ENCODE data around the gene RGMA.

RGMA gene

DNA sequence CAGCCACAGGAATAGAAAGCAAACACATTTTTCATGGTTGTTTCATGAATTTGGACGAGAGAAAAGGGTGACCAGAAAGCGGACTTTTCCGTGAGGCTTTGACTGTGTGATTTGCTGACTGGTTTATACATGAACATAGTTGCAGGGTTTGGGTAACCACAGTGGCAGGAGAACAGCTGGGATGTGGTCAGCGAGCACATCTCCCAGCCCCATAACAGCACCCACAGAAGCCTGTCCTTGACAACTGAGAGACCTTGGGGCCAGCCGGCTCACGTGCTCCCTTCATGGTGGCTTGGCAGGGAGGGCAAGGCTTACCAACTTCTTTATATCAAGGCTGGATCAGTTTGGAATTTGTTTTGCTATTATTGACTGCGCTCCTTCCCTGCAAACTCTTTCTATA, 13.2 kb upstream of the RGMA start:
- in situ Hi-C loops (cut with HindIII; ENCODE audit: low sequenced_read_pairs): no loop called here

DNA sequence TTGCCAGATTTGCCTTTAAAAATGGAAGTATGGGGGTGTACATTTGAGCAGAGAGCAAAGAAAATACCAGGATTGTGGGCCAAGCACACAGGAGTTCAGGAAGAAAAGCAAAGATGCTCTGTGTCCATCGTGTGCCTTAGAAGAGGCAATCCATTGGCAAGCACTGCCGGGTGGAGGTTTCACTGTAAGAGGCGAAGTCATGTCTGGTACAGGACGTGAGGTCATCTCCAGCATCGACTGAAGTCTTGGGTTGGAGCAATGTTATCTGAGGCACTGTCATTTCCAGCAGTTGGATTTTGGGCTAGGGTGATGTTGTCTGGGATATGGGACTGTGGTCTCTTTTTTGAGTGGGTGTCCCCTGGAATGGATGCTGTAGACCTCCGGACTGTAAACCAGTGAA, 4.8 kb upstream of the RGMA start:
- in situ Hi-C loops (cut with HindIII; ENCODE audit: low sequenced_read_pairs): no loop called here

DNA sequence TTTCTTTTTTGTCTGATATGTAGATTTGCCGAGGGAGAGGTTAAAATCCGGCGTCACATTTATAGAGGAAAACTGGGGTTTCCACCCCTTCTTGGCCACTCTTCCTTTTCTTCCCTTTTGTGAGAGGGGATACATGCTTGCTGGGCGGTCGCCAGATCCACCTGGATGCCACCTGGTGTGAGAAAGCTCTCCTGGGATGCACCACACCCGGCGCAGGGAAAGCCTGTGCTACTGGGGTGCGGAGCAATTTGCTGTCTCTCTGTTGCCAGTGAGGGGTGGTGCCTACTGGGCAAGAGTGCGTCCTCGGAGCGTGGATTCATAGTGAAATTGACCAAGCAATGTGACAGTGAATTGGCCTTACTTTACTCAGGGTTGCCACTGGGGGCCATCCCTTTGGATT, 2.5 kb upstream of the RGMA start:
- in situ Hi-C loops (cut with HindIII; ENCODE audit: low sequenced_read_pairs): no loop called here

DNA sequence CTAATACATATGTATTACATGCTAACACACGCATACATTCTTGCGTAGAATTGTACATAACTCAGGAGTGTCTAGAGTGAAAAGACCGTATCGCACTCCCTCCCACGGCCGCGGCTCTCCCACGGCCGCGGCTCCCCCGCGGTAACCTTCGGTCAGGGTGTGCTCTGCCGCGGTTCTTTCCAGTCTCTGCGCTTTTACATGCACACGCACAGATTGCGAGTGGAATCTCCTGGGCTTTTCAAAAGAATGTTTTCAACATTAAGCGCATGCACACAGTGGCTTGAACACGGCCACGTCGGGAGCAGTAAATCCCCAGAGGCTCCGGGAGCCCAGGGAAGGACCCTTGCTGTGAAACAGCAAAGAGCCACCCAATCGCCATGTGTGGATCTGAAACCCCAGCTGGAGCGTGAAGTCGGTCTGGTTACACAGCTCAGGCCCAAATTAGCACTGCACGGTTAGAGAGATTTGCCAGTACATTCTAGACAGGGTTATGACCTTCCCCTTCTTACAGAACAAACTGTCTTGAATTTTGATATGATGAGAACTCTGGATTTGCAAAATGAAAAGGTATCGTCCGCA, 805 bp upstream of the RGMA start:
- in situ Hi-C loops (cut with HindIII; ENCODE audit: low sequenced_read_pairs): no loop called here

DNA sequence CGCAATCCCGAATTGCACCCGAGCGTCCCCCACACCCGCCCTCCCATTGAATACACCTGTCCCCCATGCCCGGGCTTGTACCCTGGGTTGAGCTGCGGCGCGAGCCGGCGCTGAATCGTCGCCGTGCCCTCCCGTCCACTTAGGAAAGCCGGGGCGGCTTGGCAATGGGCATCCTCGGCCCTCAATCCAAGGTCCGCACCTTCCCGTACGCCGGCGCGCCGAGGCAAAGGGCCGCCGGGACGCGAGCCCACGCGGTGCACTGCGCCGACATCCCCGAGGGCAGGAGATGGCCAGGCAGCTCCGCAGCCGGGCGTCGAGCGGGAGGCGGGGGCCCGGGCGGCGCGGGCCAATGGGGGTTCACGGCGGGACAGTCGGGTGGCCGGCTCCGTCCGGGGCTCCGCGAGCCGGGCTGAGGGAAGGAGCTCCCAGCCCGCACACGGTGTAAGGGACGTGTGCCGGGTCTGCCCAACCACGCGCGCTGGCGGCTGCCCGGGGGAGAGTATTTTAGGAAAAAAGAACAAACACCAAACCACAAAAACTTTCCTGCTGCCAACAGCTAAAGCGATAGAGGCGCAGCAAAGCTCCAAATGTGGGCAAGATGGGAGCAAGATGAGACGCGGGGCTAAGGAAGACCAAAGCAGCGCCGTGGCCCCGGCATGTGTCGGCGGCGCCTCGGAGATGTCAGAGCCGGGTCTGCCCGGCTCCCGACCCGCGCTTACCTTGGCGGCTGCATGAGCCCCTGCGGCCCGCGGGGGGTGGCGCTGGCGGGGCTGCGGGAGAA, 621 bp downstream of the RGMA start:
- in situ Hi-C loops (cut with HindIII; ENCODE audit: low sequenced_read_pairs): no loop called here

DNA sequence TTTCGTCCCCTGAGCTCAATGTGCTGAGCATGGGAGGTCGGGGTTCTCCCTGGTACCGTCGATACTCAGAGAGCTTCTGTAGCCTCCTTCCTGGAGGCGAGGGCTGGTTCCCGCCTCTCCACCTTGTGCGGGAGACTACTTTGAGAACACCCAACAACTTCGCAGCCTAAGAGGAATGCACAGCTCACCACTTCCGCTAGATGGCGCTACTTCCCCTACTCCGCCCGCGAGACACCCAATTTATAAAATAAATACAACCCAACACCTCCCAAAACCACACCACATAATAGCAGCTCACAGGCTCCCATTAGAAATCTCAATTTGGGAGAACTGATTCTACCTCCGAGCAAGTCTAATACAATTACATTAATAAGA, 1.2 kb downstream of the RGMA start:
- in situ Hi-C loops (cut with HindIII; ENCODE audit: low sequenced_read_pairs): no loop called here

DNA sequence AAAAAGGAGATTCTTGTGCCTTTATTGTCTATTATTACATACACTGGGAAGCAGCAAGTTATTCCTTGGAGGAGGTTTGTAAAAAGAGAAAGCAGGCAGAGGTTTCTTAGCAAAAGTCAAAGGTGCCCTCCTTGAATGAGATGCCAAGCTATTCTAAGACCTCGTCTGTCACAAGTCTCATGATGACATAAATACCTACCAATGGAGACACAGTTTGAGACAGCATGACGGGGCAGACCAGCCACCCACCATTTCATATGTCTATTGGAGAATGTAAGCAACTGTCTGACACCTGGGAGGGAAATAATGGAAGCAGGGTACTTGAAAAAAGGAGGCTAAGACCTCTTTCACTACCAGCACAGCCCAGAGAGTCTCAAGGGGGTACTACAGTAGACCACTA, 2.2 kb downstream of the RGMA start:
- in situ Hi-C loops (cut with HindIII; ENCODE audit: low sequenced_read_pairs): no loop called here

DNA sequence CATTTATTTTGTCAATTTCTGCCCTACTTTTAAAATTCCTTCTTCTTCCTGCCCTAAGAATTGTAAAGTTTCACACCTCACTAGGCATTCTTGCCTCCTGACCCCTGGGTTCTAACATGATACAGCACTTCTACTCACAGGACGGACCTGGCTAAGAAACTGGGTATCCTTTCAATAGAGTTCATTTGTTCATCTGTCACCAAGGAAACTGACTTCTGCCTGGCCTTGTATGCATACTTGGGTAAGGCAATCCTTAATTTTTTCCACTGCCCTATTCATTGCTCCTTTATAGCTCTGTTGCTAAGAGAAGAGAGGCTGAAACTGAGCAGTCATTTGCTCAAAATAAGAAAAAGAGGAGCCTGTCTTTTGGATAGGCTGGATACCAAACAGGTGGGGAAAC, 3.3 kb downstream of the RGMA start:
- in situ Hi-C loops (cut with HindIII; ENCODE audit: low sequenced_read_pairs): no loop called here

DNA sequence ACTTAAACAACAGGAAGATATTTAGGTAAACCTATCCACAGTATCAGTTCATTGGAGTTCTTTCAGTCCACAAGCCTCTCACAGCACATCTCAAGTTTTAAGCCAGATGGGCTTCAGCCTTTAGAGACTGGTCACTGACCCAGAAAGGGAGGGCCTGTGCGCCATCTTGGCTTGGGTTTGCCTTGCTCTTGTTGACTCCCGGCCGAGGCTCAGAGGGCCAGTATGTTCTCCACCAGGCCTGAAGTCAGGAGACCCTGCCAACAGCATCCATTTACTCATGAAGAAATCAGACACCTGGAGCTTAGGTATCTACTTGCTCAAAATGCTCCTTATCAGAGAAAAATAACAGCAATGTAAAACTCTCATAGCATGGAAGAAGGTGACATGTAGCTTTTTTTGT, 6.2 kb downstream of the RGMA start:
- in situ Hi-C loops (cut with HindIII; ENCODE audit: low sequenced_read_pairs): loop anchor here (5.0 kb wide), 1 partner anchor 79 kb away; no protein-coding TSS in a partner anchor

DNA sequence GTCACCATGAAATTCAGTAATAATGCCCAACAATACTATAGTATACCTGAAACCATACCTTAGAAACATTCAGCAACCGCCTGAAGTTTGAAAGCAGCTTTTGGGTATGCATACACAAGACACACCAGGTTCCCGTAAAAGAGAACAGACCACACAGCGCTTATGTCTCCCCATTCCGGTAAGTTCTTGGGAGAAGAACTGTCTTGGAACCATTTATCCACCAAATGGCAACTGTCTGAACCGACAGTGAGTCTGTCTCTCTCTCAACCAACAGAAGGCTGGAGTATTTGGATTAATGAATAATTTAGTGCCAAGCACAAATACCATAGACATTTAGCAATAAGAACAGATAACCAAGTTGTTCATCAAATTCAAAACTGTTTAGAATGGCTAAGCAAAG, 7.6 kb downstream of the RGMA start:
- in situ Hi-C loops (cut with HindIII; ENCODE audit: low sequenced_read_pairs): loop anchor here (5.0 kb wide), 1 partner anchor 81 kb away; no protein-coding TSS in a partner anchor

DNA sequence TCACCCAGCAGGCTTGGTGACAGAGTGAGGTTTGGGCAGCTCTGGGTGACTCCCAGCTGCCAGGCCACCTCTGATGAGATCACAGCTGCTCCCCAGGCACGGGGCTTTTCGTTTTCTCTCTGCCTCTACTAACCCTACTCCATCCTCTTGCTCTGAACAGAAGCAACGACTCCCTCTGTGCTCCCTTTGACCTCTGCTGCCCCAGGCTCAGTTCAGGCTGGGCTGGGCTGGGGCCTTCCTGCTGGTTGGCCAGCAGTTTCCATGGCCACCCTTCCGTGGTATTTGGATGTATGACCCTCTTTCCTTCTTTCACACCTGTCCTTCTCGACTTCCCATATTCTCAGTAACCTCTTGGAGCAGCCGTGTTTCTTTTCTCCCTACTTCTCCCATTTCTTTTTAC, 8.6 kb downstream of the RGMA start:
- in situ Hi-C loops (cut with HindIII; ENCODE audit: low sequenced_read_pairs): loop anchor here (5.0 kb wide), 1 partner anchor 82 kb away; no protein-coding TSS in a partner anchor

DNA sequence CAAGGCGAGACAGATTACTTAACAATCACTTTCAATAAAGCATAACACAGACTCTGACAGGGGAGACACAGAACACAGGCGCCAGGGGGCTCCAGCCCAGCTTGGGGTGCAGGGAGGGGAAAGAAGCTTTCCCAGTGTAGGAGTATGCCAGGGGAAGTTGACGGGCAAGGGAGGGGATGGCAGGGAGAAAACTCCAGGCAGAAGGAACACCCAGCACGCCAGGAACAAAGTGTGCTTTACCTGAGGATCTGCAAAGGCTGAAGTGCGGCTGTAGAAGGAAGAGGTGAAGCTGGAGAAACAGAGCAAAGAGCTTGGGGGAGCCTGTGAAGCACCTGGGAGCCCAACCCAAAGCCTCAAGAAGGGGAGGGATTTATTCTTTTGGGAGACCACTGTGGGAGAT, 12.1 kb downstream of the RGMA start:
- in situ Hi-C loops (cut with HindIII; ENCODE audit: low sequenced_read_pairs): no loop called here

DNA sequence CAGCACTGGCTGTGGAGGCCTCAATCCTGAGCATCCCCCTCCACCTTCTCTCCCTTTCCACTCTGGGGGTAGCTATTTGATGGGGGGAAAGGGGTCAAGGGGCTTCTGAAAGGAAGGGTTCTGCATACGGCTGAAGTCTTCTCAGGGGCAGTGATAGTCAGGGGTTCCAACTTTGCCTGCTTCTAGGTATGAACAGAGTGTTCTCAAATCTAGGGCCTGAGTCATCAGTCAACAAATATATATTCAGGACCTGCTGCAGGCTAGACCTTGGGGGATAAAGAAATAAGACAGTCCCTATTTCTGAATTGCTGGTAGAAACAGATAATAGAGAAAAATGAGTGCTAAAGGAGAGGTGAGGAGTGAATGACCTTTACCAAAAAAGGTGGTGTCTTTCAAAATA, 12.8 kb downstream of the RGMA start:
- in situ Hi-C loops (cut with HindIII; ENCODE audit: low sequenced_read_pairs): no loop called here

DNA sequence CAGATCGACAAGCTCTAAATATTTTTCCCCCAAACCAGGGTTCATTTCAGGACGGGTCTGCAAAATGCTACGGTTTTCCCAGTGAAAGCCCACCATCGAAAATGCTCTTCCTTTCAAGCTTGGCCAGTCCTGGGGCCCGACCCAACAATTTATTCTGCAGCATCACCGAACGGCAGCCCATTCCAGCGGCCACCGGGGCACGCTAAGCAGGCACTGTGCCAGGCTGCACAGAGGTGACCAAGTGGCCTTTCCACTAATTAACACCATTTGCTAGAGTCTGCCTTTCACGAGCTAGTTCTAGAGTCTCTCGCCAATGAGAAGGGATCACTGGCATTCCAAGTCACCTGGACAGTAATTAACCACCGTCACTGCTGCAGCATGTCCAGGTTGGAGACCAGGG, 14.4 kb downstream of the RGMA start:
- in situ Hi-C loops (cut with HindIII; ENCODE audit: low sequenced_read_pairs): no loop called here

DNA sequence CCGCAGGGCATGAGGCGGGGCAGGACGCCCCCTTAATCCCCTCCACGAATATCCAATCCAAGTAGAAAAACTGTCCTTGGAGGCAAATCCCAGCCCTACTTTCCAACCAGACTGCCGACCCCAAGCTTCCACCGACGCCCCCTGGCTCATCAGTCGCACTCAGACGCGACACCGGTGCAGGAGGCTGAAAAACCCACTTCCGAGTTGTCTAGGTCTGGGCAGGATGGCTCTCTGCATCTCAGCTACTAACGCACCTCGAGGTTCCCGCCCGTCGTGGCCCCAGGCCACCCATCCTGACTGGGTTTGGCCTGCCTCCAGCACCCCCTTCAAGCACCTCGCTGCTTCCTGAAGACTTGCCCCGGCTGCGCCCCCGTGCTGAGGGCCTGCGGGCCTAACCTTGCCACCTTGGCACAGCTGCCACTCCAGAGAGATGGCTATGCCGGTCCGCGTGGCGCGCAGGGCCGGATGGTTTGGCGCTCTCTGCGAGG, 15.5 kb downstream of the RGMA start:
- in situ Hi-C loops (cut with HindIII; ENCODE audit: low sequenced_read_pairs): no loop called here

DNA sequence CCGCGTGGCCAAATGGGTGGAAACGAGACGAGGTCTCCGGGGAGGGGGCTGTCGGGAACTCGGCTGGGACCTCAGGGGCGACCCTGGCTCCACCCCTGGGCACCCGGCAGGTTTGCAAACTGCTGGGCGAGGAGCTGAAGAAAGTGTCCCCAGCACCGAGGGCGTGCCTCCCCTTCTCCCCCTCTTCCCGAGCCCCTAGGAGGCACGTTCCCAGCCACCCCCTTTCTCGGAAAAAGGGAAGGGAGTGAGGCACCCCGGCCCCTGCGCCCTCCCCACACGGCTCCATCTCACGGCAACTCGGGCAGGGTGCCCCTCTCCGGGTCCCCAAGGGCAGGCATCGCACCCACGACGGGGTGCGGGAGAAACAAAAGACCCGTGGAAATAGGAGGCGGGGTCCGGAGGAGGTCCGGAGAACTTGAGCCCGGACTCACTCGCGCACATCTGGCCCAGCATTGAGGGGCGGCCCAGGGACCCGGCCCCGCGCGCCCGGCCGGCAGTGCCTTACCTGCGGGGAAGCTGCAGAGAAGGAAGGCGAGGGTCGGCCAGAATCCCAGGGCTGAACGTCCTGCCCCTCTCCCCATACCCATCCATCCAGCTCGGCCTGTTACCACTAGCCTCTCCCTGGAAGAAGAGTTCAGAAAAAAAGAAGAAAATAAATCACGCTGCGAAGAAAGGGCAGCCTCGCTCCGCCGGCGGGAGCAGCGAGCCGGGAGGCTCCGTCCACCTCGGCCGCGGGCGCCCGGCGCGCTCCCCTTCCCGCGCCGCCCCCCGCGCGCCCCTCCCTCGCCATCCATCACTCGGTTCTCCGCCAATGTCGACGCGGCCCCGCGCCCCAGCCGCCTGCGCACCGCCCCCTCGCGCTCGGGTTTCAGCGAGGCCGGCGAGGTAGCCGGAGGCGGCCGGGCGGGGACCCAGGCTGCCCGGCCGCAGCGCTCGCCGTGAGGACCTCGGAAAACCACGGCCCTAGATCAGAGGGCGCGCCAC, 16.3 kb downstream of the RGMA start:
- in situ Hi-C loops (cut with HindIII; ENCODE audit: low sequenced_read_pairs): no loop called here

DNA sequence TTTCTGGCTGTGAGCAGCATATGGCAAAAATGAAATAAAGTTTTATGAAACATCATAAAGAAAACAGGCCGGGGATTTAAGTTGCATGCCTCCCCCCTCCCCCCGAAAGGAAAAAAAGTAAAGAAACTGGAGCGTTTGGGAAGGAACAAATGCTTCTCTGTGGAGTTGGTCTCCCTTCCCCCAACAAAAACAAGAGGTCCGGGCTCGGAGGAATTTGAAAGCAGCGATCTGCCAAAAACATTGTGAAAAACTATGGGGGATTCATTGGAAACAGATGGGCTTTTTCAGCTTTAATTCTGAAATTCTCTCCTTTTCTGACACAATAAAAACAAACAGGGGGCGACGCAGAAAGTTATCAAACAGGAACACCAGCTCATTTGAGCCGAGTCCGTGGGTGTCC, 17.0 kb downstream of the RGMA start:
- in situ Hi-C loops (cut with HindIII; ENCODE audit: low sequenced_read_pairs): no loop called here

DNA sequence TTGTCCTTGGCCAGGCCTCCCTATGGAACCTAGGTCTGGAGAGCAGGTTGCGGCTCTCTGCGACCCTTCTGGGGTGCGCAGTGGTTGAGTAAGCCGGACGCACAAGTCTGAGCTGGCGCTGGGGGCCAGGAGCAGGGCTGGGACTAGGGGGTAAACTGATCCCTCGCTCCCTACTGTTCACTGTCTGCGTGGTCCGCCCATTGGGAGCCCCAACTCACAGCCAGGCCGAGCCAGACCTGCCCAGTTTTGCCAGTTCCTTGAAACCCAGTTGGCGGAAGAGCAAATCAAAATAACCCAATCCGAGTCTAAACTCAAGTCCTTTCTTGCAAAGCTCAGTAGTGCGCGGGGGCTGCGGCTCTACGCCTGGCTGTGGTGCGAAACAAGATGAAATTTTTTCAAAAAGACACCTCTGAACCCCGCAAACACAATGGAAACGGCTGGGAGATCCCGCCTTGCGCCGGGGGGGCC, 17.5 kb downstream of the RGMA start:
- in situ Hi-C loops (cut with HindIII; ENCODE audit: low sequenced_read_pairs): no loop called here

DNA sequence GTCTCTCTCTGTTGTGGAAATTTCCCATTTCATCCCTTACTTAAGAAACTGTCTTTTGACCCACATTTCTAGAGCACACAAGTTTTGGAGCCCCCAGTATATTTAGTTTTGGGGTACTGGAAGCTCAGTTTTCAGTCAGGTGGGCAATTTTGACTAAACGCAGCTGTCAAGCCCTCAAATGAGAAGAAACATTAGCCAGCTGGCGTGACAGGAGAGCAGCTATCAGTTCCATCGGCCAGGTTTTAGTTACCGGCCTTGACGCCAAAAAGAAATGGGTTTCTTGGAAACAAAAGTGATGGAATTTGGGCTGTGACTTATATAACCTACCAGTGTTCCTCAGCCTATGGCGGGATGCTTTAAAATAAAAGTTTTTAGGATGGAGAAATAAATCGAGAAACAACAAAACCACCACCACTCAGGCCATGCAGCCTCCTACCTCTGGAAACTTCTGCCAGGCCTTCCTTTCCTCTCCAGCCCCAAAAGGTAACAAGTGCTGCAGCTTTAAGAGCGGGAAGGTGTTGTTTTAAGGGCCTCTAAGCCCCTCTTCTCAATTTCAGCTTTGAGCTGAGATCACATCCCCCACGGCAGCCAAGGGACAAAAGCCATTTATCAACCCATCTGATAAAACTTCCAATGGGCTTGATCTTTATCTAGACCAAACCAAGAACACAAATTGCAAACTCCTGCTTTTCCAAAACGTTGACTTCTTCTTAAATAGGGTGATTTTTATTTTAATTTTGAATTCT, 18.3 kb downstream of the RGMA start:
- in situ Hi-C loops (cut with HindIII; ENCODE audit: low sequenced_read_pairs): no loop called here

DNA sequence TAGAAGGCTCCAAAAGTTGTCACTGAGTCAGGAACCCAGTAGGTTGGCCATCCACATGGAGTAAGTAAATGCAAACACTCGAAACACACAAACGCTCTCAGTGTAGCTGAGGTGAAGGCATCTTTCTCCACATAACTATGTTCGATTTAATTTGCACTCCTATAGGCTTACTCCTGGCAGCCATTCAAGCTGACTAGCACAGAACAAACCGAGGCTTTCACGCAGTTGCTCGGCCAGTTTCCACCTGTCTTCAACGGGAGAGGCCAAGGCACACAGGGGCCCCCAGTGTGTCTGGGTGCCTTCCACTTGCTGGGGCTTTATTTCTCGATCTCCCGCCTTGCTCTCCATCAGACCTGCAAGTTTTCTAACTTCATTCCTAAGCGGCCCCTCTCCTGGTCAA, 18.9 kb downstream of the RGMA start:
- in situ Hi-C loops (cut with HindIII; ENCODE audit: low sequenced_read_pairs): no loop called here

Measured in endothelial cell of hepatic sinusoid (primary cell).